Measurements from ENCODE around the gene NTN3.

- TF ChIP-seq CREB1 (IDR thresholded peaks at IDR 0.05) (peak; percentile 73), EP300 (IDR thresholded peaks at IDR 0.05; ENCODE audit: borderline replicate concordance in 1 of 2, low read depth in 2 of 2, low read length in 2 of 2) (peak in 1 of 2 experiments; percentile 85; a peak in 1 of 3 replicates)
Measured at GRCh38 chr16:2520097-2520783, 49.1 kb downstream of the NTN3 start, which contains the start of gene AMDHD2.
